Panc1 (cell line): Measurements from ENCODE around the gene PCGF6. TPM values are rescaled to one million over a fixed set of nuclear protein-coding genes. Genes with fewer than 3 reads are reported as not detected.

ENCODE experiments used
- ATAC-seq: fragments of 200-7000 bp; cut with Tn5 transposase; 2 replicates; pipeline ENCODE4 v1.9.1; 2020; ENCODE audit warnings: mild to moderate bottlenecking, moderate library complexity
- BruUV-seq: library from RNA; stranded (reverse); fragments of 400-500 nt; replicated peaks from 2 replicates; lab custom pipeline; 2021; lab: Mats Ljungman, UMichigan
- CTCF ChIA-PET: fragments of 300-600 bp; sonication (Branson Sonifier 250); formaldehyde crosslinking; loops from one replicate; lab custom pipeline; 2022; ENCODE audit warnings: antibody characterized with exemption; lab: Charles Lee
- POLR2A ChIA-PET: fragments of 300-600 bp; sonication (Branson Sonifier 250); formaldehyde crosslinking; loops from one replicate; lab custom pipeline; 2022; ENCODE audit warnings: antibody characterized with exemption; lab: Charles Lee
- DNase-seq: peaks from one replicate; pipeline ENCODE4 v3.0.0-alpha.2; 2010; ENCODE audit warnings: low read depth, low spot score
- H3K27ac ChIP-seq: 2 replicates; pipeline ENCODE4 v1.5.1; 2011; ENCODE audit warnings: mild to moderate bottlenecking, low read length, inconsistent platforms
- H3K27me3 ChIP-seq: fragments of 200-500 bp; sonication (Bioruptor generic); 2 replicates; pipeline ENCODE4 v1.6.0; 2014; ENCODE audit warnings: low read length, inconsistent platforms; ENCODE audit not compliant: control insufficient read depth, insufficient read depth
- H3K36me3 ChIP-seq: fragments of 200-500 bp; sonication (Bioruptor generic); 2 replicates; pipeline ENCODE4 v1.5.1; 2014; ENCODE audit warnings: inconsistent platforms, mild to moderate bottlenecking, low read length, moderate library complexity; ENCODE audit not compliant: control insufficient read depth, insufficient read depth
- H3K4me1 ChIP-seq: 2 replicates; pipeline ENCODE4 v1.5.1; 2011; ENCODE audit warnings: inconsistent platforms, mild to moderate bottlenecking, low read length, moderate library complexity; ENCODE audit not compliant: control insufficient read depth, insufficient read depth
- H3K4me3 ChIP-seq, 2 experiments: 2 replicates each; pipeline ENCODE4 v1.5.1; 2011 to 2012; ENCODE audit warnings: low read depth in 2 of 2, low read length in 2 of 2, mild to moderate bottlenecking in 2 of 2, inconsistent platforms in 1 of 2, moderate library complexity in 1 of 2
- H3K9me3 ChIP-seq: fragments of 200-500 bp; sonication (Bioruptor generic); 2 replicates; pipeline ENCODE4 v1.5.1; 2014; ENCODE audit warnings: low read depth, mild to moderate bottlenecking, inconsistent platforms, low read length, moderate library complexity; ENCODE audit not compliant: control insufficient read depth, insufficient read depth
- CTCF ChIP-seq: fragments of 450-650 bp; IDR thresholded peaks from 2 replicates; pipeline ENCODE4 v1.5.1; 2017; ENCODE audit warnings: mild to moderate bottlenecking
- POLR2AphosphoS5 ChIP-seq: IDR thresholded peaks from 2 replicates; pipeline ENCODE4 v1.6.1; 2012; ENCODE audit warnings: mild to moderate bottlenecking, low read depth, low read length, moderate library complexity
- REST ChIP-seq, 2 experiments: IDR thresholded peaks; 2 replicates each; pipeline ENCODE4 v1.6.1; 2011 to 2012; ENCODE audit warnings: low read depth in 2 of 2, control low read depth in 1 of 2, low read length in 1 of 2, mild to moderate bottlenecking in 1 of 2, moderate library complexity in 1 of 2; ENCODE audit not compliant: insufficient read depth in 1 of 2
- SIN3A ChIP-seq: IDR thresholded peaks from 2 replicates; pipeline ENCODE4 v1.6.1; 2012; ENCODE audit warnings: low read depth, mild to moderate bottlenecking, low read length, moderate library complexity, borderline replicate concordance; ENCODE audit not compliant: insufficient read depth
- TCF7L2 ChIP-seq: IDR thresholded peaks from 2 replicates; pipeline ENCODE4 v1.6.1; 2011; ENCODE audit warnings: mild to moderate bottlenecking, low read depth, low read length, inconsistent platforms
- in situ Hi-C: cut with HindIII; loops from 2 replicates; pipeline ENCODE4 v1.10.0; 2016; ENCODE audit warnings: low sequenced_read_pairs, low pct_unique_long_range_greater_than_20kb
- intact Hi-C: fragments of 100-400 bp; cut with micrococcal nuclease; formaldehyde crosslinking; loops from one replicate; pipeline ENCODE4 v1.10.0; 2022; ENCODE audit not compliant: unreplicated experiment
- total RNA-seq: library from RNA; stranded (reverse); gene quantifications from one replicate; pipeline ENCODE4 v1.2.1, GENCODE V29; 2021; ENCODE audit not compliant: unreplicated experiment

Gene PCGF6
- total RNA-seq, 1 experiment from 2014 or later: 18.0 TPM

DNA sequence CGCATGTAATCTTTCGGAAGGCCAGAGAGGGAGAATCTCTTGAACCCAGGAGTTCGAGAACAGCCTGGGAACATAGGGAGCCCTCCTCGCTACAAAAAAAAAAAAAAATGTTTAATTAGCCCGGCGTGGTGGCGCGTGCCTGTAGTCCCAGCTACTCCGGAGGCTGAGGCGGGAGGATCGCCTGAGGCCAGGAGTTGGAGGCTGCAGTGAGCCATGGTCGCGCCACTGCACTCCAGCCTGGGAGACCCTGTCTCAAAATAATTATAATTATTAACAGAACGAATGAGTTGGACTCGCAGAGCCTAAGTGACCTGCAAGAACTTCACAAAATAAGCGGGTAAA, 794 bp downstream of the PCGF6 start:
- intact Hi-C loops: no loop called here
- in situ Hi-C loops: no loop called here
- BruUV-seq: no TSS peak
- H3K27ac ChIP-seq: peak overlapping the region; percentile 82
- TF ChIP-seq CTCF (no peak), POLR2AphosphoS5 (no peak), TCF7L2 (no peak)
- CTCF ChIA-PET: no interaction called here
- H3K36me3 ChIP-seq: peaks cover 25% of the 10 kb centered on the region
- H3K27me3 ChIP-seq: no peaks in the 10 kb centered on the region
- H3K9me3 ChIP-seq: no peaks in the 10 kb centered on the region
- POLR2A ChIA-PET: interaction anchor here (0.7 kb wide), 3 partner anchors 16 to 197 kb away, joined by 3 to 7 read pairs (median 6); partner anchors contain the start of genes ATP5MK and PDCD11
- peak overlapping the region; percentile 66 to 80 for H3K4me3 ChIP-seq
- ATAC-seq (peak; percentile 4; the same call in 1 of the 2 replicates), DNase-seq (no peak)
- H3K4me1 ChIP-seq: peaks cover 4% of the 10 kb centered on the region; the same call in 1 of the 2 replicates

DNA sequence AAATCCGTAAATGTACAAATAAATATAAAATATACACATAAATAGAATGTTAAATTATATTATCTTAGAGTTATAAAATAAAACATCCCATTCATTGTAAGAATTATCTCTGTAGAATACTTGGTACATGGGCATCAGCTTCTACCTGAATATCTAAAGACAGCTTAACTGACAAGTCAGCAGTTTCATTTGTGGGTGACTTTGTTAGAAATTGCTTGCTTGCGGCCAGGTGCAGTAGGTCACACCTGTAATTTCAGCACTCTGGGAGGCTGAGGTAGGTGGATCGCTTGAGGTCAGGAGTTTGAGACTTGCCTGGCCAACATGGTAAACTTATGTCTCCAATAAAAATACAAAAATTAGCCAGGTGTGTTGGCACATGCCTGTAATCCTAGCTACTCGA, 14.6 kb downstream of the PCGF6 start:
- ATAC-seq (no peak), DNase-seq (no peak)
- in situ Hi-C loops (no loop called here), intact Hi-C loops (no loop called here)
- BruUV-seq: no TSS peak
- Histone ChIP-seq H3K36me3 (peaks cover 22% of the 10 kb centered on the region), H3K27me3 (no peaks in the 10 kb centered on the region), H3K9me3 (no peaks in the 10 kb centered on the region), H3K4me3 (no peak overlapping the region), H3K27ac (no peak overlapping the region), H3K4me1 (no peaks in the 10 kb centered on the region)
- TF ChIP-seq POLR2AphosphoS5 (no peak), TCF7L2 (no peak), CTCF (no peak), REST (IDR thresholded peaks at IDR 0.05; ENCODE audit: insufficient read depth in 1 of 2, low read depth in 2 of 2, low read length in 1 of 2) (no peak), SIN3A (no peak)
- POLR2A ChIA-PET: no interaction called here
- CTCF ChIA-PET: interaction anchor here (0.6 kb wide), 1 partner anchor 147 kb away, joined by 5 read pairs; no protein-coding TSS in a partner anchor
